22Rv1 (cell line): ENCODE data around the gene OXCT1.

Experiments
- CTCF ChIP-seq: fragments of 450-650 bp; IDR thresholded peaks from 2 replicates; pipeline ENCODE4 v1.5.1; 2017; ENCODE audit warnings: mild to moderate bottlenecking
- ZFX ChIP-seq: fragments of 450-650 bp; IDR thresholded peaks from 2 replicates; pipeline ENCODE4 v1.6.1; 2017; ENCODE audit warnings: antibody characterized with exemption, borderline replicate concordance

GRCh38 chr5:41903892-41904799 lies 33.9 kb upstream of the OXCT1 start, which contains the start of gene RIMOC1:
- TF ChIP-seq CTCF (no peak), ZFX (no peak)
